Stomach (tissue), 4 donors: ENCODE data around the gene ALDOC.

Experiments used
- EP300 ChIP-seq: sonication (generic); formaldehyde crosslinking; IDR thresholded peaks from one replicate; pipeline ENCODE4 v1.6.1; 2017; ENCODE audit warnings: antibody characterized with exemption
- POLR2A ChIP-seq, 4 donors: fragments of 450-650 bp; IDR thresholded peaks; one replicate each; pipeline ENCODE4 v1.6.1; 2016; ENCODE audit warnings: antibody characterized with exemption in 4 of 4, control low read depth in 2 of 4, mild to moderate bottlenecking in 1 of 4, moderate library complexity in 1 of 4
- POLR2AphosphoS5 ChIP-seq, 3 donors: sonication (generic); formaldehyde crosslinking; IDR thresholded peaks; one replicate each; pipeline ENCODE4 v1.6.1; 2016; ENCODE audit warnings: antibody characterized with exemption in 3 of 3
- TF ChIP-seq, protein P1 (sequence below), 7 experiments: fragments of 450-650 bp in 4 of 7; fragments of 200-600 bp in 3 of 7; sonication (generic) in 3 of 7; IDR thresholded peaks; one replicate each; pipeline ENCODE4 v1.5.1; 2016 to 2019; ENCODE audit warnings: antibody characterized with exemption in 7 of 7, control low read depth in 2 of 7, mild to moderate bottlenecking in 1 of 7

- TF ChIP-seq, protein P1, sequence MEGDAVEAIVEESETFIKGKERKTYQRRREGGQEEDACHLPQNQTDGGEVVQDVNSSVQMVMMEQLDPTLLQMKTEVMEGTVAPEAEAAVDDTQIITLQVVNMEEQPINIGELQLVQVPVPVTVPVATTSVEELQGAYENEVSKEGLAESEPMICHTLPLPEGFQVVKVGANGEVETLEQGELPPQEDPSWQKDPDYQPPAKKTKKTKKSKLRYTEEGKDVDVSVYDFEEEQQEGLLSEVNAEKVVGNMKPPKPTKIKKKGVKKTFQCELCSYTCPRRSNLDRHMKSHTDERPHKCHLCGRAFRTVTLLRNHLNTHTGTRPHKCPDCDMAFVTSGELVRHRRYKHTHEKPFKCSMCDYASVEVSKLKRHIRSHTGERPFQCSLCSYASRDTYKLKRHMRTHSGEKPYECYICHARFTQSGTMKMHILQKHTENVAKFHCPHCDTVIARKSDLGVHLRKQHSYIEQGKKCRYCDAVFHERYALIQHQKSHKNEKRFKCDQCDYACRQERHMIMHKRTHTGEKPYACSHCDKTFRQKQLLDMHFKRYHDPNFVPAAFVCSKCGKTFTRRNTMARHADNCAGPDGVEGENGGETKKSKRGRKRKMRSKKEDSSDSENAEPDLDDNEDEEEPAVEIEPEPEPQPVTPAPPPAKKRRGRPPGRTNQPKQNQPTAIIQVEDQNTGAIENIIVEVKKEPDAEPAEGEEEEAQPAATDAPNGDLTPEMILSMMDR (IDR thresholded peaks at IDR 0.05), result no peak
- TF ChIP-seq POLR2A (IDR thresholded peaks at IDR 0.05), result no peak
- TF ChIP-seq POLR2AphosphoS5 (IDR thresholded peaks at IDR 0.05), result no peak
- TF ChIP-seq EP300, result no peak
Observed at GRCh38 chr17:28540231-28540630, 36.5 kb downstream of the ALDOC start.
